OCI-M2 (cell line): ENCODE measurements around the gene CHM.

ENCODE experiments used
- DNase-seq: peaks from one replicate; lab custom pipeline; 2025; ENCODE audit not compliant: unreplicated experiment; lab: John Stamatoyannopoulos, UW

Gene CHM

DNA sequence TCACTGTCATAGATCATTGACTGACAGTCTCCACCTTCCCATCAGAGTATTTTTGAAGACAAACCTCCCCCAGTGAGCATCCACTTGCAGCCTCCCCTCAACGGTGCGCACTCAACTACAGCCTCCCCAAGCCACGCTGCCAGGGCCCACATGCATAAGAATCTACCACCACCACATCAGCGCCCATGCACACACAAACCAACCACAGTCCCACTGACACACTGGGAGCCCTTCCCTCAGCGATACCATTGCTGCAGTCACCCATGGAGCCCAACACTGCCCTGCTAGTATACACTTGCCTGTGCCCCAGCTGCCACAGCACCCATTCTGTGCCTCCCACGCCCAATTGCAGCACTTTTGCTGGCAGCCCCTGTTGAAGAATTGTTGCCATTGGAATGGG lies 132.9 kb downstream of the CHM start:
- no peak for DNase-seq

DNA sequence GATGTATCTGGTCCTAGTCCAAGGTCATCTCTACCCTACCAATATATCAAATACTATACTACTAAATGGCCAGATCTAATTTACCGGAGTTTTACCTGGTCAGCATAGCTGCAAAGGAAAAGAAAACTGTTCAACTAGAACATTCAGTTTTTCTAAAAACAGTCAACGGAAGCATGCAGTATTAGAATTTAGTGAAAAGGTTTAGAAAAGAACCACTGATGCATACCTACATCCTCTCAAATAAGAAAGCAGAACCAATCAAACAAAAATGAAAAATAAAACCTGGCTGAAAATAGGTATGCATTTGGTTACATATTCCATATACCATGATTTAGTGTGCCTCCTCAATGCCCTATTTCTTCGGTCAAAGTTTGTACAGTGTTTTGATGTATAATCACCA lies 140.0 kb downstream of the CHM start:
- no peak for DNase-seq

DNA sequence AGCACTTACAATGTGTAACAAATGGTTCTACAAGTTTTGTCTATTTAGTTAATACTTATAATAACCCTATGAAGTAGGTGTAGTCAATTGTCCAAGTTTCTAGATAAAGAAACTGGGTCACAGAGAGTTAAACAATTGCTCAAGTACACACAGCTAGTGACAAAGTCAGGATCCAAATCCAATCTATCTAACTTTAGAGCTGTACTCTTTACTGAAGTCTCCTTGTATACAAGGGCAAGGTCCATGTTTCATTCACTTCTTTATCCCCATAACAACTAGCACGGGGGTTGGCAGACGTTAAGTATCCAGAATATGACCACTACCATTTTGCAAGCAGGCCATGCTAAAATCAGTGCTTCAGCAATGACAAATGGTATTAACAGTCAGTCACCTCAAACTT lies 141.0 kb downstream of the CHM start:
- DNase-seq = no peak

DNA sequence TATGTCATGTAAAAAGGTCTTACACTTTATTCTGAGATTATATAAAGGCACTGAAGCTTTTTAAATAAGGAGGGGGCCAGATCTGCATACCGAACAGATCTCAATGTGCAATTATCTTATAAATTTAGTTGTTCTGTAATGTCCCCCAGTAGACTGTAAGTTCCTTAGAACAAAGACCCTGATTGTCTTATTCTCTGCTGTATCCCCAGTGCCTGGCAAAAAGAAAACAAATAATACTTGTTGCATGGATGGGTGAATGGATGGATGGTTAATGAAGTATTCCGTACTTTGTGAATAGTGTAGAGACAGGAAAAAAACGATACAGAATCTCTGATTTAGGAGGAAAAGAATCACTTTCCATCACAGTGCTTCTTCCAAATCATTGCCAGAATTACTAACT lies 141.5 kb downstream of the CHM start:
- DNase-seq = no peak

DNA sequence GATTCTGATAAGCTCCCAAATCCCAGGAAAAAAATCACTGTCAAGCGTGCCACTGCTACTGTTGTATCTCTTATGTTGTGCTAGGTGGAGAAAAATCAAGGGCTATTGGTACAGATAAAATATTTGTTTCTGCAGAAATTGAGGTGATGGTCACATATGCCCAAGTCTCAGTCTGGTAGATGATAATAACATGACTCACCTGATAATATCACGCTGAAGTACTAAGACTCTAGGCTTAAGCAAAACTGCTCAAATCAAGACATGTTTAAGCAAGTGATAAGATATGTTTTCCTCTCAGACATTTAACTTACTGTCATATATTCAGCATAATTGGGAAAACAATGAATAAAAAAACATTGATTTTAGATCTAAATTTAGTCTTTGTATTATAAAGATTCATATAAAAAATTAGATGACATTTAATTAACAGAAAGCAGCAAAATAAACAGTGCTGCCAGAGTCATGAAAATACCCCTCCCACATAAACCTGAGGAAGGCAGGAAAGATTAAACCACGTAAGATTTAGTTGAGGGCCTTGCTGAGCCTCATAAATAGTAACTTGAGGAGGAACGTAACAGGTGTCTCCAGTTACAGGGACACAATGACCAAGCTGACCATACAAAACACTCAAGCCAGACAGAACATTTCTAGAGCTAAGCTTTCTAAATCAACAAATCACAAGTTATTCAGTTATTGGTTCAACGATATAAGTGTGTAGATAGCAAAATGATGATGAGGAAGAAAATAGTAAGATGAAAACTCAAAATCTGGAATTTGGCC lies 143.5 kb downstream of the CHM start:
- DNase-seq = no peak

DNA sequence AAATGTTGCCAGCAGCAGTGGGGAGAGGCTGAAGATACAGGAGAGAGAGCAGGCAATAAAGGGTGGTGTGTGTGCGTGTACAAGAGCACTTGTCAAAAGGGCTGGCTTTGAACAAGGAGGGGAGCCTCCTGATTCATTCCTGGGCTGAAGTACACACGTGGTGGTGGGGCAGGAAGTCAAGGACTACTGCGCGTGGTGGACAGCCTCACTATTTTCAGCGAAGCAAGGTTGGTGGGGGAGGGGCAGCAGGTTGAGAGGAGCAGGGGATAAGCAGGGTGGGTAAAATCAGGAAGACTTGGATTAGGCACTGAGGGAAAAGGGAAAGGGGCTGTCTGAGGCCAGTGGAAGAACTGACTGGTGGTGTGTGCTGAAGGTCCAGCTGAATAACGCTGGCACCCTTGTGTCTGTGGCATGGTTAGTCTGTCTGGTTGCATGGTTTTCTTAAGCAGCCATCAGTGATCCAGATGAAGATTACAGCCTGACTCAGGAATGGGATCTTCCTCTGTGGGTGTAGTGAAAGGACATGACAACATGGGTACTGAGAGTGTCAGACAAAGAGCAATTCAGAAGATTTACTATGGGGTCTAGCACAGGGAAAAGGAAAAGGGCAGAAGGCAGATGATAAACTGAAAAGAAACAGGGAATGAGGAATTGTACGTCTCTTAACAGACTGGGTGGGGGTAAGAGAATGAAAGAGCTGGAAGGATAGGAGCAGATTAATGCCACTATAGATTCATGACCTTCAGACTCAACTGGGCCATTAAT lies 149.8 kb downstream of the CHM start:
- no peak for DNase-seq

DNA sequence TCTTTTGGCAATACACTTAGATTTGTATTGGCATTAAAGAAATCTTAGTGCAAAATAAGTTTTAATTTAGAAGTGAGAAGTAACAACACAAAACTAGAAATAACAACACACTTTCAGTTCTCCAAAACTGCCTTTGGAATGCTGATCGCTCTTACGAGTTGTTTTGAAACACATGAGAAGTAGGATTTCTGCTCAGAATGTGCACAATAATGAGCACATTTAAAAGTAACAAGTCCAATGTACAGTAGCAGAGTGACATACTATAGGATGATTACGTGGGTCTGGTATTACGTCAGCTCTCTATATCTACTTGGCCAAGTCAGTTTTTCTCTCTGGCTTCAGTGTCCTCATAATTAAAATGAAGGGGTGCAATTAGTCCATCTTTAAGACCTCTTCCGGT lies 164.8 kb downstream of the CHM start:
- no peak for DNase-seq

DNA sequence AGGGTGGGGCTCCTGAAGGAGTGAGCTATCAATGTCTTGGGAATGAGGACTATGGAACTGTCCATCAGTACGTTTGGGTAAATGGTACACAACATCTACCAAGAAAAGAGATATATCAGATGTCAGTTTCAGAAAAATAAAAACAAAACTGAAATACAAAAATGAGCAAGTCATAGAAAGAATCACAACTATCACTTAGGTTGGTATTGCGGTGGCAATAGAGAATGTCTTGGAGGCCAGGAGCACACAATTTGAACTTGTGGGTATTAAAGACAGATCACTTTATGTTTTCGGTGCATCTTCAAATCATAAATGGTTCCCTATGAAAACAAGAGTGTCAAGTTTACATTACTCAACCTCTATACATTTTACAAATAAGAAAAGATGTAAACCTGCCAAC lies 176.8 kb downstream of the CHM start:
- DNase-seq = no peak

DNA sequence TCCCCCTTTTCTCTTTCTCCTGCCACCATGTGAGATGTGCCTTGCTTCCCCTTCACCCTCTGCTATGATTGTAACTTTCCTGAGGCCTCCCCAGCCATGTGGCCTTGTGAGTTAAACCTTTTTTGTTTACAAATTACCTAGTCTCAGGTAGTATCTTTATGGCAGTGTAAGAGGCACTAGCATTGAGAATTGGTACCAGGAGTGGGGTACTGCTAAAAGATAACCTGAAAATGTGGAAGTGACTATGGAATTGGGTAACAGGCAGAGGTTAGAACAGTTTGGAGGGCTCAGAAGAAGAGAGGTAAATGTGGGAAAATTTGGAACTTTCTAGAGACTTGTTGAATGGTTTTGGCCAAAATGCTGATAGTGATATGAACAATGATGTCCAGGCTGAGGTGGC lies 182.0 kb downstream of the CHM start:
- DNase-seq = no peak

DNA sequence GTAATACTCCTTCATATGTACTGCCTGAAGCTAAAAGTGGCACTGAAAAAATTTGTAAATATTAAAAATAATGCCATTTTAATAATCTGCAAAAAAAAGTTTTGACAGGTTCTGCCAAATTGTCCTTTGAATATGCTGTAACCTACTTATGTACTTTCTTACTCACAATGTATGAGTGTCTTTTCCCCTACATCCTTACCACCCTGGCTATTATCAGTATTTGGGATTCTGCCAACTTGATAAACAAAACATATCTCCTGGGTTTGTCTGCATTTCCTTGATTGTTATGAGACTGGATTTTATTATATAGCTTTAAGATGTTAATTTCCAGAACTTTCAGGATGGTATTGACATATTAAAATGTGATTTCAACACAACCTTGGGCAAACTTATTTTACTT lies 187.9 kb downstream of the CHM start:
- DNase-seq = no peak

DNA sequence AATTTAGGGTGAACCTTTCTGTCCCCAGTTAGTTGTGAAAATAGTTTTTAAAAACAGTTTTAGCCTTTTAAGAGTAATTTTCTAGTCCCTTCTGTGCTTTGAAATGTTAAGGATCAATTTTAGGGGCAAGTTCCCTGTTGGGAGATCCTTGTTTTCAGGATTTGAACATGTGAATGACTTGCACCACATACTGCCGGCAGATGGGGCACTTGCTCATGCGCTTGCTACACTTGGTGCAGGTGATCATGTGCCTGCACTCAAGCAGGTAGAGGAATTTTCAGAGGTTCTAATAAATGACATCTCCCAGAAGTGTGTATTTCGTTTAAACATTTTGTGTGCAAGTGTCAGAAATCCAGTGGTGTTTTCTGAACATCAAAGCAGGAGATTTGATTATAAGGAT lies 195.9 kb downstream of the CHM start:
- DNase-seq = no peak

DNA sequence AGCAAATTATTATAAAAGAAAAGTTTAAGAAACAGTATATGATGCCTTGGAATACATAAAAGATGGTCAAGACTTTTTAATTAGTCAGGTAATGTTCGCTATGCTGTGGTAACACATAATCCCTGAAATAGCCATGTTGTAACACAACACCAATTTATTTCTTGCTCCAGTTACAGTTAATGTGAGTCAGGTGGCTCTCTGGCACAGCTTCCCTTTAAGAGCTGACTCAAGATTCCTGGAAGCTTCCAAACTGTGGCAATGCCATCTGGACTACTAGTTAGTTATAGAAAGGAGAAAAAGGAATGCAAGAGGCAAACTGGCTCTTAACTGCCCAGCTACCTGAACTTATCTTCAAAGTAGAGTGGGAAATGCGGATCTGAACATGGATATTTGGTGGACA lies 210.5 kb downstream of the CHM start:
- DNase-seq = no peak

DNA sequence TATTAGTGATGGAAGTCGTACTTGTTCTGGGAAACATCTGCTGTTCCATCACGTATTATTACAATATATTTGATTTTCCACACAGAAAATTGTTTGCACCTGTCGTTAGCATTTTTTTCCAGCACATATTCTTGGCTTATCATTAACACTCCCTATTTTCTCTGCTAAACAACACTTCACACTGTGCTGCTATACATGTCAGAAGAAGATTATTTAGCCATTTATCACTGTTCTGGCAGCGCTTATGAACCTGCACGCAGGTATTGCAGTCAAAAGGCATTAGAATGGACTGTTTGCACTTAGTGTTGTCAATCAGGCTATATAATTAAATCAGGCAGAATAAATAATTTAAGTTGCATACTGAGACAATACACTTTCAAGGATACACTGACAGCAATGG lies 218.6 kb downstream of the CHM start:
- DNase-seq = no peak

DNA sequence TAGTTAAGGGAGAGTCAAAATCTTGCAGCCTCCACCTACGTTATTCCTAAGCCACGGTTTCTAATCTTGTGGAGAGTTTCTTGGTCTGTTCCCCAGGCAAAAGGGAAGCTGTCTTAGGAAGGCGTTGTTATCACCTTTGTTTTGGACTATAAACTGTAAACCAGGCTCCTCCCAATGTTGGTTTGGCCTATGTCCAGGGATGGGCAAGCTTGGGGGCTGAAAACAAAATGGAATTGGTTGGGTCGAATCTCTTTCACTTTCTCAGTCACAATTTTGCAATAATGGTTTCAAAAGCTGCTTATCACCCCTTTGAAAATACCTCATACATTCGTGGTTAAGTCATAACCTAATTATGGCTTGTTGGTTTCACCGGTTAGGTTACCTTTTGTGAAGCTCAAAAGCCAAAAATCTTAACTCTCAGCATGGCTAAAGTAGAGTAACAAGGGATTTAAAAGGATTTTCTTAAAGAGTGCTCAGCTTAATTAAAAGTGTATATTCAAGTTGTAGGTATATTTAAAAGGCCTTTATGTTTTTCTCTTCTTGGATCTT lies 232.1 kb downstream of the CHM start:
- DNase-seq = no peak
